CD4-positive, CD25-positive, alpha-beta regulatory T cell (primary cell): ENCODE data around the gene CNGA3. TPM values are rescaled to one million over a fixed set of nuclear protein-coding genes. Genes with fewer than 3 reads are reported as not detected.
"Not testable (repeated sequence)": the region's sequence is repeated elsewhere in the genome, so short reads cannot be mapped to it uniquely, and the experiment has no call there.

ENCODE experiments used
- ATAC-seq, 2 donors: fragments of 150-1000 bp; cut with Tn5 transposase; one replicate each; pipeline ENCODE4 v1.10.0; 2021; ENCODE audit warnings: low read depth in 2 of 2, moderate number of reproducible peaks in 2 of 2, moderate library complexity in 1 of 2
- DNase-seq, 3 donors: peaks; one replicate each; pipeline versions ENCODE4 v3.0.0 to v3.0.0-alpha.2; 2012 to 2022; ENCODE audit warnings: mixed read lengths in 1 of 3
- H3K27ac ChIP-seq: one replicate; pipeline ENCODE4 v1.7.0; 2013; ENCODE audit warnings: mild to moderate bottlenecking, low read length; ENCODE audit not compliant: insufficient read depth, poor library complexity, severe bottlenecking
- H3K27me3 ChIP-seq: one replicate; pipeline ENCODE4 v1.7.0; 2013; ENCODE audit warnings: low read length; ENCODE audit not compliant: control insufficient read depth, insufficient read depth
- H3K36me3 ChIP-seq: one replicate; pipeline ENCODE4 v1.7.0; 2013; ENCODE audit warnings: mild to moderate bottlenecking, low read length, moderate library complexity; ENCODE audit not compliant: control insufficient read depth, insufficient read depth
- H3K4me1 ChIP-seq: 2 replicates; pipeline ENCODE4 v1.7.0; 2013; ENCODE audit warnings: mild to moderate bottlenecking, low read length; ENCODE audit not compliant: insufficient read depth, control insufficient read depth, poor library complexity, severe bottlenecking
- H3K4me3 ChIP-seq: one replicate; pipeline ENCODE4 v1.7.0; 2013; ENCODE audit warnings: low read depth, mild to moderate bottlenecking, low read length, moderate library complexity
- H3K9me3 ChIP-seq, 2 experiments: 1 replicate in 1 of 2; 2 replicates in 1 of 2; pipeline ENCODE4 v1.7.0; 2013; ENCODE audit warnings: low read length in 2 of 2, mild to moderate bottlenecking in 1 of 2, moderate library complexity in 1 of 2; ENCODE audit not compliant: control insufficient read depth in 2 of 2
- H3K27ac Mint-ChIP-seq, 3 donors: one replicate each; pipeline ENCODE4 v1.8.0; 2020 to 2022; ENCODE audit warnings: mild to moderate bottlenecking in 3 of 3, mixed read lengths in 3 of 3, moderate library complexity in 2 of 3
- H3K27me3 Mint-ChIP-seq: one replicate; pipeline ENCODE4 v1.8.0; 2022; ENCODE audit warnings: mild to moderate bottlenecking, mixed read lengths
- H3K36me3 Mint-ChIP-seq: one replicate; pipeline ENCODE4 v1.8.0; 2020; ENCODE audit warnings: mixed read lengths
- H3K4me1 Mint-ChIP-seq, 4 donors: one replicate each; pipeline ENCODE4 v1.8.0; 2020 to 2022; ENCODE audit warnings: mixed read lengths in 4 of 4, mild to moderate bottlenecking in 1 of 4
- H3K4me3 Mint-ChIP-seq, 4 donors: one replicate each; pipeline ENCODE4 v1.8.0; 2020 to 2022; ENCODE audit warnings: mild to moderate bottlenecking in 4 of 4, mixed read lengths in 4 of 4, moderate library complexity in 3 of 4
- H3K9me3 Mint-ChIP-seq, 7 donors: one replicate each; pipeline ENCODE4 v1.8.0; 2020 to 2022; ENCODE audit warnings: mixed read lengths in 7 of 7, mild to moderate bottlenecking in 3 of 7, moderate library complexity in 2 of 7
- polyA plus RNA-seq, 4 donors: library from polyadenylated mRNA; unstranded; fragments of 300-500 nt; fragmentation: Illumina TruSeq; gene quantifications; one replicate each; pipeline ENCODE4 v1.2.3, GENCODE V29; 2021
- total RNA-seq: library from RNA; stranded (reverse); gene quantifications from one replicate; pipeline ENCODE4 v1.2.3, GENCODE V29; 2022

The CNGA3 gene
- total and polyA plus RNA-seq, 5 donors from 2014 or later: not detected

DNA sequence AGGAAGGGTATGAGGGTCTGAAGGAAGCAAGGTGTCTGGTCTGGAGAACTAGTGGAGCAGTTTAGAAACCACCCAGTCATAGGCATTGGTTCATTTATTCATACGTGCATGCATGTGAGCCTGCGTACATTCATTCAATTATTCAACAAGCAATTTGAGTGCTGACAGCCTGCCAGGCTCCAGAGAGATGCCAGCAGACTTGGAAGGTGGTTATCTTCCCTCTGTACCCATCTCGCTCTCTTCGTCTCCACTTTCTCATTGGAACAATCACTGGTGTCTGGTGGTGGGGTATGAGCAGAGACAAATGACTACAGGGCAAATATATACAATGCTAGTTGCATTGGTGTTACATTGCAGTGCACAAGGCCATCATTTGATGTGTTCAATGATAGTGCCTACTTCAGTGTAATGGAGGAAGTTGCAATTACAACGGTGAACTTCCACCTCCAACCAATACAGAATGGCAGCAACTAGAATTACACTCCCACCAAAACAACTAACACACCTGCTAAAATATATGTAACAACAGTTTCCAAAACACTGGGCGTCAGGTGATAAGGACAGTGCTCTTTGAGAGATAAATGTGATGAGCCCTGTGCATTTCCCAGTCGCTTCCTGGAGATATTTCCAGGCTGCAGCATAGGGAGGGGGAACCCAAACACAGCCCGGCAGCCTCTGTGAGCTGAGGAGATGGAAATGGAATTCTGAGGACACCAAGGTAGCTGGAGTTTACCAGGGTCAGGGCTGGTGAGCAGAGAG, 32.6 kb upstream of the CNGA3 start:
- H3K36me3 Mint-ChIP-seq: no peaks in the 10 kb centered on the region
- peaks cover 32% of the 10 kb centered on the region for H3K27me3 Mint-ChIP-seq
- no peak overlapping the region for H3K4me3 Mint-ChIP-seq
- no peaks in the 10 kb centered on the region for H3K36me3 ChIP-seq
- no peaks in the 10 kb centered on the region for H3K4me1 Mint-ChIP-seq
- no peaks in the 10 kb centered on the region for H3K4me1 ChIP-seq
- no peak overlapping the region for H3K4me3 ChIP-seq
- peaks cover 0 to 7% (median 3%) of the 10 kb centered on the region in 7 donors for H3K9me3 Mint-ChIP-seq
- DNase-seq (no peak), ATAC-seq (no peak)
- no peak overlapping the region for H3K27ac ChIP-seq
- no peak overlapping the region for H3K27ac Mint-ChIP-seq
- peaks cover 2% of the 10 kb centered on the region for H3K27me3 ChIP-seq
- no peaks in the 10 kb centered on the region for H3K9me3 ChIP-seq

DNA sequence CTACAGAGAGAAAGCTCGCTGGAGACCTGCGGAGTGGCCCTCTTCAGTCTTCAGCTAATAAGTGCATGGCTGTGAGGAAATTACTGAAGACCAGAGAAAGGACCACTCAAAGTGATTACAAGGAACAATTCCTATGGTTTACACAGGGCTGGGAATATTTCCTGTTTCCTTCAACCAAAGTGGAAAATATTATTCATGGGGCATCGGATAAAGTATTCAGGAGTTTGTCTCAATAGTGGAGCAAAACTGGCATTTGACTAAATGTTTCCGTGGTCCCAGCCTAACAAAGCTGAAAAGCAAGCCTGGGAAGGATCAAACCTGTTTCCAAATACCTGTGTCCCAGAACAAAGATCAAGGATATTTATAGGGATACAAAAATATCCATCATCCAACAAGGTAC, 32.0 kb upstream of the CNGA3 start:
- no peak overlapping the region for H3K27ac Mint-ChIP-seq
- H3K4me1 Mint-ChIP-seq: no peaks in the 10 kb centered on the region
- H3K9me3 Mint-ChIP-seq: peaks cover 0 to 13% (median 3%) of the 10 kb centered on the region in 7 donors
- DNase-seq (no peak), ATAC-seq (no peak)
- H3K27ac ChIP-seq: no peak overlapping the region
- H3K4me3 ChIP-seq: no peak overlapping the region
- no peak overlapping the region for H3K4me3 Mint-ChIP-seq
- peaks cover 34% of the 10 kb centered on the region for H3K27me3 Mint-ChIP-seq
- H3K27me3 ChIP-seq: peaks cover 2% of the 10 kb centered on the region
- no peaks in the 10 kb centered on the region for H3K36me3 ChIP-seq
- H3K4me1 ChIP-seq: no peaks in the 10 kb centered on the region
- H3K9me3 ChIP-seq: peaks cover 0 to under 1% of the 10 kb centered on the region in 2 experiments
- no peaks in the 10 kb centered on the region for H3K36me3 Mint-ChIP-seq

DNA sequence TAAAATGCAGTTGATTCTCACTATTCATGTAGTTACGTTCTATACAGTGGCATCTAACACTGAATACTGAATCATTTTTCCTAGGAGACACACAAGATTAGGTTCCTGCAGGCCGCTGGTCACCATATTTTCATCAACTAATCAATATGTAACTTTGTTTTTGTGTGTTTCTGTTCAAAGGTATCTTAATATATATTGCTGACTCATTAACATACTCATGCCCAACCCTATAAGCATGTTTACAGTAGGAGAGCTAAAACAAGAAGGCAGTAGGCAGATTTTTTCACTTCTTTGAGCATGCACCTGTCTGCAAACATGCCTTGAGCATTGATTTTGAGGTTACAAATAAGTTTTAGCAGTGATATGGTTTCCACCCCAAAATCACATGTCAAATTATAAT, 30.3 kb upstream of the CNGA3 start:
- H3K27ac Mint-ChIP-seq: no peak overlapping the region
- H3K9me3 Mint-ChIP-seq: peaks cover 0 to 30% (median 9%) of the 10 kb centered on the region in 7 donors
- no peaks in the 10 kb centered on the region for H3K36me3 ChIP-seq
- H3K36me3 Mint-ChIP-seq: no peaks in the 10 kb centered on the region
- no peaks in the 10 kb centered on the region for H3K4me1 Mint-ChIP-seq
- H3K4me3 ChIP-seq: no peak overlapping the region
- no peak overlapping the region for H3K27ac ChIP-seq
- ATAC-seq: no peak
- H3K9me3 ChIP-seq: peaks cover 3 to 17% of the 10 kb centered on the region in 2 experiments
- H3K4me3 Mint-ChIP-seq: no peak overlapping the region
- peaks cover 2% of the 10 kb centered on the region for H3K27me3 ChIP-seq
- H3K27me3 Mint-ChIP-seq: peaks cover 31% of the 10 kb centered on the region
- no peak for DNase-seq
- no peaks in the 10 kb centered on the region for H3K4me1 ChIP-seq

DNA sequence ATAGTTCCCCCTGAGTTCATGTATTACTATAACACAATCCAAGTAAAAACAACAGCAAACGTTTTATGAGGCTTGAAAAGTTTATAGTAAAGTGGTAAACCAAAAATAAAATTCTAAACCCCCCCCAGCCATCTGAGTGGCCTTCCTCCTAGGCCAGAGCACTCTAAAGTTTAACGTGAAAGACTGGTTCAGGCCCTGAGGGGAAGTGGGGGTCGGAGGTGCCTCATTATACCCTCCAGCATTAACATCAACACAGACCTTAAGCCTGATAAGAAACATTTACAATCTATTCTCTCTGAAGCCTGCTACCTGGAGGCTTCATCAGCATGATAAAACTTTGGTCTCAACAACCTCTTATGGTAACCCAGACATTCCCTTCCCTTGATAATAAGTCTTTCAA, 29.0 kb upstream of the CNGA3 start:
- Histone ChIP-seq H3K27me3 (peaks cover 2% of the 10 kb centered on the region), H3K27ac (no peak overlapping the region), H3K9me3 (peaks cover 5 to 25% of the 10 kb centered on the region in 2 experiments), H3K36me3 (no peaks in the 10 kb centered on the region), H3K4me3 (no peak overlapping the region), H3K4me1 (no peaks in the 10 kb centered on the region)
- no peak overlapping the region for H3K27ac Mint-ChIP-seq
- H3K9me3 Mint-ChIP-seq: peaks cover 0 to 39% (median 10%) of the 10 kb centered on the region in 7 donors
- DNase-seq (no peak), ATAC-seq (no peak)
- H3K4me1 Mint-ChIP-seq: no peaks in the 10 kb centered on the region
- H3K27me3 Mint-ChIP-seq: peaks cover 34% of the 10 kb centered on the region
- H3K36me3 Mint-ChIP-seq: no peaks in the 10 kb centered on the region
- no peak overlapping the region for H3K4me3 Mint-ChIP-seq

DNA sequence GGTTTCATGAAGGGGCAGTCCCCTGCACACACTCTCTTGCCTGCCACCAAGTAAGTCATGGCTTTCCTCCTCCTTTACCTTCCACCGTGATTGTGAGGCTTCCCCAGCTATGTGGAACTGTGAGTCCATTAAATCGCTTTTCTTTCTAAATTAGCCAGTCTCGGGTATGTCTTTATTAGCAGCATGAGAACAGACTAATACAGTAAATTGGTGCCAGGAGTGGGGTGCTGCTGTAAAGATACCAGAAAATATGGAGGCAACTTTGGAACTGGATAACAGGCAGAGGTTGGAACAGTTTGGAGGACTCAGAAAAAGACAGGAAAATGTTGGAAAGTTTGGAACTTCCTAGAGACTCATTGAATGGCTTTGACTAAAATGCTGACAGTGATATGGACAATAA, 26.1 kb upstream of the CNGA3 start:
- not testable (repeated sequence) for H3K4me1 ChIP-seq, H3K27ac Mint-ChIP-seq, H3K27me3 ChIP-seq, DNase-seq, H3K36me3 ChIP-seq, H3K4me3 ChIP-seq, H3K27ac ChIP-seq, ATAC-seq, H3K4me3 Mint-ChIP-seq, H3K36me3 Mint-ChIP-seq, H3K4me1 Mint-ChIP-seq
- H3K9me3 Mint-ChIP-seq: peaks cover 0 to 48% (median 12%) of the 10 kb centered on the region in 7 donors
- H3K27me3 Mint-ChIP-seq: peaks cover 29% of the 10 kb centered on the region
- peaks cover 16 to 25% of the 10 kb centered on the region in 2 experiments for H3K9me3 ChIP-seq

DNA sequence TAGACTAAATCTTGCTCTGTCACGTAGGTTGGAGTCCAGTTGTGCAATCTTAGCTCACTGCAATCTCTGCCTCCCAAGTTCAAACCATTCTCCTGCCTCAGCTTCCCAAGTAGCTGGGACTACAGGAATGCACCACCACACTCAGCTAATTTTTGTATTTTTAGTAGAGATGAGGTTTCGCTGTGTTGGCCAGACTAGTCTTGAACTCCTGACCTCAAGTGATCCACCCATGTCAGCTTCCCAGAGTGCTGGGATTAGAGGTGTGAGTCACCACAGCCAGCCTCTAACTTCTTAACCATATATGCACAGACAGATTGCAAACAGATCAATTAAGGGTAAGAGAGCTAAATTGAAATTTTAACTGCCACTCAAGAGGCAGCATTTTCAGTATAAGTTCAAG, 22.1 kb upstream of the CNGA3 start:
- H3K9me3 Mint-ChIP-seq: peaks cover 0 to 39% (median 13%) of the 10 kb centered on the region in 7 donors
- H3K36me3 Mint-ChIP-seq: no peaks in the 10 kb centered on the region
- no peak overlapping the region for H3K4me3 Mint-ChIP-seq

DNA sequence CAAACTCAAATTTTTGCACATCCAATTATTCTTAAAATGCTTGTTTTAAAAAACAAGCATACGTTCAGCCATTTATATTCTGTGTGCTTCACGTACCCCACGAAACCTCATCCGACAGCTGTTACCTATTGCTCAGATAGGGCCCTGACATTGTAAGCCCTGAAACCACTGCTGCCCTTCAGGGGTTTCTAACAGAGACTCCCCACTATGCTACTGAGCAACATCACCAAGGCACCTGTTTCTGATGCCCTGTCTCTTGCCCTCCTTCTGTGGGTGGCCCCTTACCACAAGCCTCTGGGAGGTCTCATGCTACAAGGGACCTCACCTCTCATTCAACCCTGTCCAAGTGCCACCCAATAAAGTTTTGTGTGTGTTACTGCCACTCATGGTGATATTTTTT, 18.5 kb upstream of the CNGA3 start:
- Histone ChIP-seq H3K27me3 (peaks cover 12% of the 10 kb centered on the region), H3K4me1 (no peaks in the 10 kb centered on the region), H3K4me3 (no peak overlapping the region), H3K9me3 (peaks cover 0 to 9% of the 10 kb centered on the region in 2 experiments), H3K27ac (no peak overlapping the region), H3K36me3 (no peaks in the 10 kb centered on the region)
- Mint-ChIP-seq H3K4me1 (no peaks in the 10 kb centered on the region), H3K27ac (no peak overlapping the region), H3K9me3 (peaks cover 0 to 12% (median 5%) of the 10 kb centered on the region in 7 donors), H3K27me3 (peaks cover 28% of the 10 kb centered on the region), H3K36me3 (no peaks in the 10 kb centered on the region), H3K4me3 (no peak overlapping the region)
- DNase-seq: no peak
- ATAC-seq: no peak

More for the DNA sequence above, 22.1 kb upstream of the CNGA3 start:
- no peak for ATAC-seq
- no peaks in the 10 kb centered on the region for H3K4me1 ChIP-seq
- no peaks in the 10 kb centered on the region for H3K36me3 ChIP-seq
- H3K27me3 ChIP-seq: peaks cover 11% of the 10 kb centered on the region
- no peak overlapping the region for H3K27ac ChIP-seq
- no peak overlapping the region for H3K4me3 ChIP-seq
- peaks cover 16 to 25% of the 10 kb centered on the region in 2 experiments for H3K9me3 ChIP-seq
- DNase-seq: no peak
- H3K27me3 Mint-ChIP-seq: peaks cover 27% of the 10 kb centered on the region
- H3K27ac Mint-ChIP-seq: no peak overlapping the region
- no peaks in the 10 kb centered on the region for H3K4me1 Mint-ChIP-seq

DNA sequence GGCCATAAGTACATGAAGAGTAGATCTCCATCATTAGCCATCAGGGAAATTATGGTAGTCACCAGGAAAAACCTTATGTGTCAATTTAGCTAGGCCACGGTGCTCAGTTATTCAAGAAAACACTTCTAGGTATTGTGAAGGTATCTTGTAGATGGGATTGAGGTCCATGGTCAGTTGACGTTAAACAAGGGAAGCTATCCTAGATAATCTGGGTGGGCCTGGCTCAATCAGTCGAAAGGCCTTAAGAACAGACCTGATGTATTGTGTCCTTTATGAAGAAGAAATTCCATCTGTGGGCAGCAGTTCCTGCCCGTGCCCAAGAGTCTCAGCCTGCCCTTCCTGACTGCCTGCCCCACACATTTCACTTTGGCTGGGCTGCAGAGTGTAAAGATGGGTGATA, 16.7 kb upstream of the CNGA3 start:
- H3K4me3 Mint-ChIP-seq: no peak overlapping the region
- Histone ChIP-seq H3K4me3 (no peak overlapping the region), H3K4me1 (no peaks in the 10 kb centered on the region), H3K27me3 (peaks cover 13% of the 10 kb centered on the region), H3K27ac (no peak overlapping the region), H3K36me3 (no peaks in the 10 kb centered on the region), H3K9me3 (no peaks in the 10 kb centered on the region)
- no peaks in the 10 kb centered on the region for H3K4me1 Mint-ChIP-seq
- H3K27ac Mint-ChIP-seq: no peak overlapping the region
- H3K27me3 Mint-ChIP-seq: peaks cover 17% of the 10 kb centered on the region
- DNase-seq (no peak), ATAC-seq (no peak)
- no peaks in the 10 kb centered on the region for H3K36me3 Mint-ChIP-seq
- H3K9me3 Mint-ChIP-seq: peaks cover 0 to 6% (median 3%) of the 10 kb centered on the region in 7 donors
